WI38 (cell line): ENCODE results near the gene GIMAP2.

Experiments used
- H3K4me3 ChIP-seq: 2 replicates; pipeline ENCODE4 v1.5.1; 2011; ENCODE audit warnings: low read depth, mild to moderate bottlenecking, control low read depth, low read length
- CTCF ChIP-seq: IDR thresholded peaks from 2 replicates; pipeline ENCODE4 v1.5.1; 2012; ENCODE audit warnings: low read depth, mild to moderate bottlenecking, control low read depth, low read length

GIMAP2 gene

GRCh38 chr7:150735596-150736358 lies 50.3 kb downstream of the GIMAP2 start:
- no peak overlapping the region for H3K4me3 ChIP-seq
- TF ChIP-seq CTCF = no peak

GRCh38 chr7:150736864-150737263 lies 51.4 kb downstream of the GIMAP2 start:
- no peak for TF ChIP-seq CTCF
- H3K4me3 ChIP-seq = no peak overlapping the region

- TF ChIP-seq CTCF = no peak
Measured at GRCh38 chr7:150737265-150738055, 52.0 kb downstream of the GIMAP2 start, which contains the start of gene GIMAP5. TSS of gene GIMAP5 (plus strand) at chr7:150737418. CDS start at chr7:150740885, 3,467 bp downstream.

GRCh38 chr7:150738092-150738491 lies 52.6 kb downstream of the GIMAP2 start:
- no peak overlapping the region for H3K4me3 ChIP-seq
- no peak for TF ChIP-seq CTCF

More at GRCh38 chr7:150737265-150738055, 52.0 kb downstream of the GIMAP2 start, which contains the start of gene GIMAP5:
- H3K4me3 ChIP-seq = no peak within 1 kb of the TSS

GRCh38 chr7:150738591-150739001 lies 53.1 kb downstream of the GIMAP2 start:
- TF ChIP-seq CTCF = no peak
- H3K4me3 ChIP-seq = no peak overlapping the region

GRCh38 chr7:150739033-150739432 lies 53.5 kb downstream of the GIMAP2 start:
- no peak overlapping the region for H3K4me3 ChIP-seq
- no peak for TF ChIP-seq CTCF

GRCh38 chr7:150740053-150740452 lies 54.5 kb downstream of the GIMAP2 start:
- no peak for TF ChIP-seq CTCF
- no peak overlapping the region for H3K4me3 ChIP-seq
